SK-N-SH (cell line): ENCODE results near the gene FOS. TPM values are rescaled to one million over a fixed set of nuclear protein-coding genes. Genes with fewer than 3 reads are reported as not detected.

Experiments
- CTCF ChIA-PET: fragments of 300-600, 350-600 bp; formaldehyde crosslinking; extraction: SDS; loops from one replicate; lab custom pipeline; 2021; lab: Yijun Ruan, JAX
- POLR2A ChIA-PET: fragments of 350-600 bp; sonication (Branson Sonifier 250); formaldehyde crosslinking; extraction: SDS; loops from one replicate; lab custom pipeline; 2020; ENCODE audit warnings: antibody characterized with exemption, inconsistent platforms; lab: Yijun Ruan, JAX
- DNase-seq: peaks from one replicate; pipeline ENCODE4 v3.0.0; 2012
- H2AFZ ChIP-seq: fragments of 200-600 bp; sonication (generic); 2 replicates; pipeline ENCODE4 v1.8.1; 2016; ENCODE audit warnings: antibody characterized with exemption, mild to moderate bottlenecking, low read depth
- H3F3A ChIP-seq: fragments of 200-600 bp; sonication (generic); replicated peaks from 2 replicates; pipeline ENCODE3; 2016; ENCODE audit warnings: antibody characterized with exemption, mild to moderate bottlenecking; ENCODE audit not compliant: insufficient read depth
- H3K27ac ChIP-seq, 2 experiments: fragments of 200-500 bp in 1 of 2; fragments of 200-600 bp in 1 of 2; sonication (Bioruptor generic) in 1 of 2; sonication (generic), shearing (Covaris generic) in 1 of 2; 2 replicates each; pipeline versions ENCODE4 v1.5.1 to v1.6.1; 2014 to 2016; ENCODE audit warnings: low read depth in 2 of 2, inconsistent platforms in 1 of 2, low read length in 1 of 2, mild to moderate bottlenecking in 1 of 2, mixed read lengths in 1 of 2
- H3K27me3 ChIP-seq: fragments of 200-600 bp; sonication (generic), shearing (Covaris generic); 2 replicates; pipeline ENCODE4 v1.6.1; 2016; ENCODE audit warnings: mixed run types; ENCODE audit not compliant: insufficient read depth
- H3K36me3 ChIP-seq, 2 experiments: fragments of 200-500 bp in 1 of 2; fragments of 200-600 bp in 1 of 2; sonication (Bioruptor generic) in 1 of 2; sonication (generic) in 1 of 2; replicated peaks in 1 of 2; 2 replicates each; pipeline versions ENCODE3 to v1.5.1; 2014 to 2016; ENCODE audit warnings: low read length in 1 of 2, mild to moderate bottlenecking in 1 of 2; ENCODE audit not compliant: insufficient read depth in 2 of 2, control insufficient read depth in 1 of 2
- H3K4me1 ChIP-seq, 2 experiments: fragments of 200-500 bp in 1 of 2; fragments of 200-600 bp in 1 of 2; sonication (Bioruptor generic) in 1 of 2; sonication (generic), shearing (Covaris generic) in 1 of 2; 2 replicates each; pipeline versions ENCODE4 v1.5.1 to v1.6.1; 2014 to 2016; ENCODE audit warnings: low read depth in 1 of 2, low read length in 1 of 2, mixed run types in 1 of 2; ENCODE audit not compliant: insufficient read depth in 2 of 2, control insufficient read depth in 1 of 2
- H3K4me2 ChIP-seq: fragments of 200-600 bp; sonication (generic), shearing (Covaris generic); 2 replicates; pipeline ENCODE4 v1.6.1; 2017; ENCODE audit warnings: mixed run types
- H3K4me3 ChIP-seq, 2 experiments: fragments of 200-500 bp in 1 of 2; fragments of 200-600 bp in 1 of 2; sonication (Bioruptor generic) in 1 of 2; sonication (generic), shearing (Covaris generic) in 1 of 2; 2 replicates each; pipeline versions ENCODE4 v1.5.1 to v1.8.1; 2014 to 2016; ENCODE audit warnings: low read depth in 2 of 2, inconsistent platforms in 1 of 2, low read length in 1 of 2, mild to moderate bottlenecking in 1 of 2, mixed read lengths in 1 of 2, moderate library complexity in 1 of 2
- H3K79me2 ChIP-seq: fragments of 200-600 bp; sonication (generic); 2 replicates; pipeline ENCODE4 v1.8.1; 2017; ENCODE audit warnings: mild to moderate bottlenecking; ENCODE audit not compliant: insufficient read depth
- H3K9ac ChIP-seq: fragments of 200-600 bp; sonication (generic); 2 replicates; pipeline ENCODE4 v1.6.1; 2017; ENCODE audit warnings: mixed run types
- H3K9me2 ChIP-seq: fragments of 200-600 bp; sonication (generic); 2 replicates; pipeline ENCODE4 v1.6.1; 2017; ENCODE audit warnings: mixed run types
- H3K9me3 ChIP-seq: fragments of 200-600 bp; sonication (generic); 2 replicates; pipeline ENCODE4 v1.6.1; 2017; ENCODE audit warnings: mixed run types, mild to moderate bottlenecking, moderate library complexity
- H4K20me1 ChIP-seq: fragments of 200-600 bp; sonication (generic); 2 replicates; pipeline ENCODE4 v1.6.1; 2017; ENCODE audit warnings: mild to moderate bottlenecking, mixed run types; ENCODE audit not compliant: insufficient read depth
- CHD2 ChIP-seq: fragments of 150-350 bp; IDR thresholded peaks from 2 replicates; pipeline ENCODE4 v1.6.1; 2018; ENCODE audit warnings: low read length; ENCODE audit not compliant: partially characterized antibody
- EZH2phosphoT487 ChIP-seq: fragments of 200-600 bp; sonication (generic); IDR thresholded peaks from 2 replicates; pipeline ENCODE4 v1.6.1; 2017; ENCODE audit warnings: low read depth, mixed run types, mild to moderate bottlenecking, antibody characterized with exemption, moderate library complexity, borderline replicate concordance
- FOXJ3 ChIP-seq: sonication (generic); formaldehyde crosslinking; IDR thresholded peaks from 2 replicates; pipeline ENCODE4 v1.5.1; 2020; ENCODE audit warnings: mild to moderate bottlenecking, missing genetic modification reagents
- FOXM1 ChIP-seq: IDR thresholded peaks from 2 replicates; pipeline ENCODE4 v1.4.0; 2012; ENCODE audit warnings: low read depth, mild to moderate bottlenecking
- GATA2 ChIP-seq: sonication (generic); formaldehyde crosslinking; IDR thresholded peaks from 2 replicates; pipeline ENCODE4 v1.5.0; 2020; ENCODE audit warnings: mild to moderate bottlenecking, missing genetic modification reagents
- IRF3 ChIP-seq: fragments of 150-350 bp; IDR thresholded peaks from 2 replicates; pipeline ENCODE4 v1.6.1; 2016; ENCODE audit warnings: mild to moderate bottlenecking, low read depth, low read length
- JUND ChIP-seq: IDR thresholded peaks from 2 replicates; pipeline ENCODE4 v1.4.0; 2012
- MAX ChIP-seq: IDR thresholded peaks from 2 replicates; pipeline ENCODE4 v1.4.0; 2012; ENCODE audit warnings: low read depth
- MEF2A ChIP-seq: IDR thresholded peaks from 2 replicates; pipeline ENCODE4 v1.4.0; 2012; ENCODE audit warnings: low read depth, borderline replicate concordance
- NRF1 ChIP-seq: IDR thresholded peaks from 2 replicates; pipeline ENCODE4 v1.6.1; 2012; ENCODE audit warnings: low read depth, mild to moderate bottlenecking, low read length
- PBX3 ChIP-seq: IDR thresholded peaks from 2 replicates; pipeline ENCODE4; 2012
- RCOR1 ChIP-seq: fragments of 150-350 bp; IDR thresholded peaks from 2 replicates; pipeline ENCODE4 v1.6.1; 2017; ENCODE audit warnings: antibody characterized with exemption, low read length
- REST ChIP-seq: IDR thresholded peaks from 2 replicates; pipeline ENCODE4 v1.6.1; 2012; ENCODE audit warnings: mild to moderate bottlenecking, low read depth, low read length, moderate library complexity
- RFX5 ChIP-seq: IDR thresholded peaks from 2 replicates; pipeline ENCODE4 v1.6.1; 2012; ENCODE audit warnings: mild to moderate bottlenecking, improper control_type of control experiment, low read length
- SIN3A ChIP-seq: IDR thresholded peaks from 2 replicates; pipeline ENCODE4 v1.6.1; 2012; ENCODE audit warnings: low read depth, mild to moderate bottlenecking, low read length, moderate library complexity, borderline replicate concordance
- SMC3 ChIP-seq: IDR thresholded peaks from 2 replicates; pipeline ENCODE4 v1.6.1; 2012; ENCODE audit warnings: low read depth, low read length, improper control_type of control experiment
- USF2 ChIP-seq: fragments of 150-350 bp; IDR thresholded peaks from 2 replicates; pipeline ENCODE4 v1.6.1; 2017; ENCODE audit warnings: antibody characterized with exemption, low read length, low read depth, borderline replicate concordance
- ZBTB33 ChIP-seq: IDR thresholded peaks from 2 replicates; pipeline ENCODE4 v1.4.0; 2012; ENCODE audit warnings: low read depth, borderline replicate concordance
- WGBS: methylation state at CpG from one replicate; pipeline ENCODE4 v1.1.6; 2017; ENCODE audit warnings: low lambda C conversion rate; 5-methylcytosine and 5-hydroxymethylcytosine counted together
- polyA plus RNA-seq, 3 experiments: library from polyadenylated mRNA; depleted of rRNA; stranded (reverse); fragments of >200 nt; gene quantifications; 2 replicates each; pipeline ENCODE4 v1.2.3, GENCODE V29; 2012

Gene FOS
- polyA plus RNA-seq, 1 of the 3 experiments (the other 2 are of a cell fraction) = 309 TPM

- Histone ChIP-seq H3F3A (peaks cover 5% of the 10 kb centered on the region), H3K27ac (no peak overlapping the region), H3K9ac (no peak overlapping the region), H3K4me1 (peaks cover 0 to 14% of the 10 kb centered on the region in 2 experiments; a peak in 1 of 4 replicates), H3K79me2 (no peaks in the 10 kb centered on the region), H2AFZ (no peak overlapping the region), H4K20me1 (no peaks in the 10 kb centered on the region), H3K4me2 (no peak overlapping the region), H3K27me3 (no peaks in the 10 kb centered on the region), H3K9me2 (no peaks in the 10 kb centered on the region), H3K36me3 (no peaks in the 10 kb centered on the region), H3K4me3 (no peak overlapping the region), H3K9me3 (no peaks in the 10 kb centered on the region)
- WGBS = 6% methylated on average over 2 of the region's 2 CpGs
- TF ChIP-seq GATA2 (CRISPR knock-in tag) = no peak
- no peak for TF ChIP-seq SMC3
- no peak for TF ChIP-seq MAX
- TF ChIP-seq FOXJ3 (CRISPR knock-in tag) = no peak
- TF ChIP-seq RFX5 = no peak
- no peak for TF ChIP-seq REST
- no peak for TF ChIP-seq PBX3
- no peak for TF ChIP-seq CHD2
- TF ChIP-seq EZH2phosphoT487 = no peak
- no peak for TF ChIP-seq USF2
- no peak for TF ChIP-seq IRF3
- TF ChIP-seq FOXM1 = no peak
- TF ChIP-seq MEF2A = no peak
- TF ChIP-seq RCOR1 = no peak
- TF ChIP-seq SIN3A = no peak
- no peak for TF ChIP-seq NRF1
- TF ChIP-seq JUND = no peak
- no peak for TF ChIP-seq ZBTB33
- POLR2A ChIA-PET = no interaction called here
- DNase-seq = no peak
- CTCF ChIA-PET = interaction anchor here (1.1 to 2.1 kb wide), 2 partner anchors 170 to 242 kb away, joined by 4 to 5 read pairs; no protein-coding TSS in a partner anchor
Measured at GRCh38 chr14:75319021-75319420, 40.4 kb downstream of the FOS start.
